ENCODE measurements around the gene PCDH9. TPM values are rescaled to one million over a fixed set of nuclear protein-coding genes. Genes with fewer than 3 reads are reported as not detected.

PCDH9 gene
- total RNA-seq, 1 donor from 2014 or later = 3.7 TPM

DNA sequence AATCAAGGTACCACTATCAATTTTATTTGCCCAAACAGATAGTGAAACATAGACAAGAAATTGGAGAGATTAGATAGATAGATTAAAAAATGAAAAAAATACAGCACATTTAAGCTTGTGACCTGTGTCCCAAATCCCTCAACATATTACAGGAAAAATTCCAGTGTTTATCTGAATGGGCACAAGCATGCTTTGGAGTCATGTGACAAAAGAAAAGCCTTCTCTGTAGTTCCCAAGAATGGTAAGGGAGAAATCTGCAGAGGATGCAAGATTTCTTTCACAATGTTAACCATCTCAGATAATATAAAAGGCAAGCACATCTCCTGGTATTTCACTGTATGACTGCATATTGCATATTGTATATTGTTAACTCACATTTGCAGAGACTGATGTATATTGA lies 168.0 kb downstream of the PCDH9 start:
- no peaks in the 10 kb centered on the region for H3K27me3 ChIP-seq
- DNase-seq (ENCODE audit: extremely low spot score in 2 of 2) = no peak
- no peaks in the 10 kb centered on the region for H3K4me1 ChIP-seq
- no peak for TF ChIP-seq POLR2AphosphoS5 (IDR thresholded peaks at IDR 0.05; ENCODE audit: insufficient read depth in 1 of 2, low read depth in 1 of 2)
- TF ChIP-seq CTCF (IDR thresholded peaks at IDR 0.05) = no peak
- no peak for TF ChIP-seq POLR2A (IDR thresholded peaks at IDR 0.05)
- H3K36me3 ChIP-seq = no peaks in the 10 kb centered on the region
- intact Hi-C loops (cut with DNase I) = no loop called here
- no peaks in the 10 kb centered on the region for H3K9me3 ChIP-seq
- no peak overlapping the region for H3K27ac ChIP-seq
- H3K4me3 ChIP-seq = no peak overlapping the region

DNA sequence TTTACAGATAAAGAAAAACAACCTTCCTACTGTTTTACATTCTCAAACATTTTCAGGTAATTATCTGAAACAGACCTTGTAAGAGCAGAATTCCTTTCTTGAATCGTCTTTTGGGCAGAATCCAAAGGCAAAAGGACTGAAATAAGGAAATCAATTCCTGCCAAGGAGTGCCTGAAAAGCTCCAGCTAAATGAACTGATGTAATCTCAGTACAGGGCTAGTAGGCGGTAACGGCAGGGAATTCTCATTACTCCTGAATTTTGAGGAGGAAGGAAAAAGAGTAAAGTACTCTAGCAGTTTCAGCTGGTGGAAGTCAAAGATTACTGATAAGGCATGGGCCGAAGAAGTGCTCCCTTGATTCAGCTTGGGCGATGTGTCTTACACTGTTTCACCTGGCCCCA lies 168.4 kb downstream of the PCDH9 start:
- TF ChIP-seq CTCF (IDR thresholded peaks at IDR 0.05) (no peak), POLR2AphosphoS5 (IDR thresholded peaks at IDR 0.05; ENCODE audit: insufficient read depth in 1 of 2, low read depth in 1 of 2) (no peak), POLR2A (IDR thresholded peaks at IDR 0.05) (no peak)
- no peaks in the 10 kb centered on the region for H3K4me1 ChIP-seq
- intact Hi-C loops (cut with DNase I) = no loop called here
- H3K27me3 ChIP-seq = no peaks in the 10 kb centered on the region
- DNase-seq (ENCODE audit: extremely low spot score in 2 of 2) = no peak
- no peaks in the 10 kb centered on the region for H3K36me3 ChIP-seq
- no peak overlapping the region for H3K4me3 ChIP-seq
- H3K9me3 ChIP-seq = no peaks in the 10 kb centered on the region
- no peak overlapping the region for H3K27ac ChIP-seq

DNA sequence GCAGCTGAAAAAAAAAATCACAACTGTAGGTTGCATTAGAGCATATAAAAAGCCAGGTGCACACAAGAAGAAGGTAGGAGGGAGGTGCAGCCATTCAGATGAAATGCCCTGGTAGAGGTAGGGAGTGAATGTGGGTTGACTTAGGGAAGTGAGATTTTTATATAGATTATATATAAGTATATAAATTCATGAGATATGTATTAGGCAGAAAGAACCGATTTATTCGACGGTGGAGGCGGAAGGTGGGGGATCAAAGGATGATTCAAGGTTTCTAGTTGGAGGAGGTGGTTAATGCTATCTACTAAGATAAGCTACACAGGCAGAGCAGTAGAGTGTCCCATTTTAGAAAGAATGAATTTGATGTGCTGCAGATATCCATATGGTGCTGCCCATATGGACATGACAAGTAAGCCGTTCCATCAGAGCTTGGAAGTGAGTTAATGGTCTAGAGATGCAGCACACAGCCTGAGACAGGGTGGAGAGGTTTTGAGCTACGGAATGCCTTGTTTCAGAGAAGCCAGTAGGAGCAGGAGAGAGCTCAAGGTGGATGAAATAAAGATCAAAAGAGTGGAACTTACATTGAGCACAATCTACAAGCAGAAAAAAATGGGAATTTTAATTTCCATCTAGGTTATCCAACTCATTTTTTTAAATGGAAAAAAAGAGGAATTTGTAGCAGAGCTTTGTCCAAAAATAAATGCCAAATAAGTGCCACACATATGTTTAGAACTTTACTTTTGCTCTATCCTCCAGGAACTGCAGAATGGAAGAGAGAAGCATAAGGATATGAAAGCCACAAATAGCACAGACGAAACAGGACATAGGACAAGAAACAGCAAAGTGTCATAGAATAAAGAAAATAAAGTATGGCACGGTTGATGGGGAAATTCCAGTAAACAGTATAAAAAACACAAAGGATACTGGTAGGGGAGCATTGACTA lies 177.3 kb downstream of the PCDH9 start:
- TF ChIP-seq POLR2AphosphoS5 (IDR thresholded peaks at IDR 0.05; ENCODE audit: insufficient read depth in 1 of 2, low read depth in 1 of 2) (no peak), CTCF (IDR thresholded peaks at IDR 0.05) (no peak), POLR2A (IDR thresholded peaks at IDR 0.05) (no peak)
- DNase-seq (ENCODE audit: extremely low spot score in 2 of 2) = no peak
- Histone ChIP-seq H3K36me3 (no peaks in the 10 kb centered on the region), H3K27me3 (no peaks in the 10 kb centered on the region), H3K9me3 (no peaks in the 10 kb centered on the region), H3K4me1 (no peaks in the 10 kb centered on the region), H3K27ac (no peak overlapping the region), H3K4me3 (no peak overlapping the region)
- intact Hi-C loops (cut with DNase I) = no loop called here

- Histone ChIP-seq H3K27me3 (no peaks in the 10 kb centered on the region), H3K4me1 (no peaks in the 10 kb centered on the region), H3K36me3 (no peaks in the 10 kb centered on the region), H3K4me3 (no peak overlapping the region), H3K9me3 (no peaks in the 10 kb centered on the region), H3K27ac (no peak overlapping the region)
- intact Hi-C loops (cut with DNase I) = no loop called here
- TF ChIP-seq CTCF (IDR thresholded peaks at IDR 0.05) = no peak
- no peak for TF ChIP-seq POLR2A (IDR thresholded peaks at IDR 0.05)
- no peak for TF ChIP-seq POLR2AphosphoS5 (IDR thresholded peaks at IDR 0.05; ENCODE audit: insufficient read depth in 1 of 2, low read depth in 1 of 2)
- DNase-seq (ENCODE audit: extremely low spot score in 2 of 2) = no peak
These were observed 180.4 kb downstream of the PCDH9 start for GRCh38 chr13:67049744-67050143.

- TF ChIP-seq POLR2AphosphoS5 (IDR thresholded peaks at IDR 0.05; ENCODE audit: insufficient read depth in 1 of 2, low read depth in 1 of 2) = no peak
- no peak for TF ChIP-seq POLR2A (IDR thresholded peaks at IDR 0.05)
- TF ChIP-seq CTCF (IDR thresholded peaks at IDR 0.05) = no peak
- no peak for DNase-seq (ENCODE audit: extremely low spot score in 2 of 2)
- H3K36me3 ChIP-seq = no peaks in the 10 kb centered on the region
- no peaks in the 10 kb centered on the region for H3K4me1 ChIP-seq
- no peak overlapping the region for H3K4me3 ChIP-seq
- H3K9me3 ChIP-seq = no peaks in the 10 kb centered on the region
- intact Hi-C loops (cut with DNase I) = no loop called here
- H3K27ac ChIP-seq = no peak overlapping the region
- no peaks in the 10 kb centered on the region for H3K27me3 ChIP-seq
These were observed 181.3 kb downstream of the PCDH9 start for GRCh38 chr13:67048821-67049150.
